Nasal cavity respiratory epithelium epithelial cell of viscerocranial mucosa (primary cell): ENCODE measurements around the gene PBLD. TPM values are rescaled to one million over a fixed set of nuclear protein-coding genes. Genes with fewer than 3 reads are reported as not detected.

Experiments used
- total RNA-seq: library from RNA; depleted of rRNA; stranded (reverse); fragments of >200 nt; gene quantifications from 2 replicates; pipeline ENCODE4 v1.2.3, GENCODE V29; 2014

The PBLD gene
- 1.4 and 1.8 TPM in 2 replicates for total RNA-seq

DNA sequence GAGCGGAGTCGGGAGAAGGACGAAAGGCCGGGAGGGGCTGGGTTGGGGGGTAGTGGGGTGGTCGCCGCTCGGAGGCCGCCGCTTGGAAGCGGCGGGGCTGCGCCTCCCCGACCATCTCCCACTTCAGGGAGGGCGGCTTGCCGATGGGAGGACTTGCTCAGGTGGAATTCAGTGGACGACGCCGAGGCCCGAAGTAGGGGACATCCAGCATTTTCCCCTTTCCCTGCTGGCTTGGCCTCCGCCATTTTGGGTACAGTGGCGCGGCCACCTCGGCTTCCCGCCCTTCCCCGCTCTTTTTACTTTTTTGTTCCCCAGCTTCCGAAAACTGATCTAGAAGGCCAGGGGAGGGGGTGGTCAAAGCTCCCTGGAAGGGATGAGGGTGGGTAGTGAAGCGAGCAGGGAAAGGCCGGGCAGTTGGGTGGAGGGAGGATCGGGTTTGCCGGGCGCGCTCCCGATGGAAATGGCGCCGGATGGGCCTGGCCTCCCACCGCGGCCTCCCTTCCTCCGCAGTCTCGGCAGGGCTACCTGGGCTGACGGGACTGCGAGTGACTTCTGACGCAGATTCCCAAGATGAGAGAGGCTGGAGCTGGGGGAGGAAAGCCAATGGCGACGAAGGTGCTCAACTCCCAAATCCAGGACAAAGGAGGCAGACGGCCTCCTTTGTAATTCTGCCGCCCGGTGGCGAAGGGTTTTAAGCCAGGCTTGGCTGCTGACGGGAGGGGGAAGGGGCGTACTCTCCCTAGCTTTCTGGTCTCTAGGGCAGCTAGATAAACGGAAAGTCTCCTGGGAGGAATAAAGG is at the start of gene PBLD:
PBLD (minus strand) TSS at position 670 of the 799 bp plus-strand sequence. CDS start 26,084 bp downstream, outside the sequence.

GRCh38 chr10:68331455-68332258 is 1.1 kb downstream of the PBLD start, which contains the start of gene HNRNPH3:
Gene HNRNPH3, plus strand, starts transcription at chr10:68332064. Its CDS starts 5,158 bp downstream, at chr10:68337222.

Other genes with a start within 250 kb of the PBLD start
- under 0.01 TPM in 1 of 2 replicates, not detected in the other for gene MYPN, start 223.4 kb downstream of the PBLD start, total RNA-seq
- not detected in 2 replicates for gene ATOH7, start 100.8 kb downstream of the PBLD start, total RNA-seq
- 42.7 and 67.3 TPM in 2 replicates for gene HNRNPH3, start 864 bp downstream of the PBLD start, total RNA-seq
- gene RUFY2, start 74.3 kb upstream of the PBLD start, total RNA-seq = 19.1 and 21.6 TPM in 2 replicates
- gene DNA2, start 139.0 kb upstream of the PBLD start, total RNA-seq = 4.8 and 5.1 TPM in 2 replicates
- gene SLC25A16, start 194.6 kb upstream of the PBLD start, total RNA-seq = 10.6 and 15.9 TPM in 2 replicates
- under 0.01 and 1.4 TPM in 2 replicates for gene TET1, start 227.4 kb upstream of the PBLD start, total RNA-seq